ENCODE measurements around the gene PPM1F.
"Not testable (repeated sequence)": the region's sequence is repeated elsewhere in the genome, so short reads cannot be mapped to it uniquely, and the experiment has no call there.

Gene PPM1F

GRCh38 chr22:21889251-21889990, 63.2 kb downstream of the PPM1F start:
- DNase-seq (ENCODE audit: low spot score): no peak

- no peak for DNase-seq (ENCODE audit: low spot score)
Measured at GRCh38 chr22:21887841-21888240, 64.8 kb downstream of the PPM1F start.

- DNase-seq (ENCODE audit: low spot score): not testable (repeated sequence)
Measured at GRCh38 chr22:21883930-21884329, 68.7 kb downstream of the PPM1F start.

- not testable (repeated sequence) for DNase-seq (ENCODE audit: low spot score)
Measured at GRCh38 chr22:21882754-21883333, 69.8 kb downstream of the PPM1F start.

- no peak for DNase-seq (ENCODE audit: low spot score)
Measured at GRCh38 chr22:21881841-21882753, 70.6 kb downstream of the PPM1F start.

- peak; percentile 68 for DNase-seq (ENCODE audit: low spot score)
Measured at GRCh38 chr22:21876486-21877176, 76.0 kb downstream of the PPM1F start.

- DNase-seq (ENCODE audit: low spot score): not testable (repeated sequence)
Measured at GRCh38 chr22:21874953-21875352, 77.7 kb downstream of the PPM1F start.

- DNase-seq (ENCODE audit: low spot score): no peak
Measured at GRCh38 chr22:21873619-21874018, 79.0 kb downstream of the PPM1F start.

GRCh38 chr22:21872741-21873140, 79.9 kb downstream of the PPM1F start:
- not testable (repeated sequence) for DNase-seq (ENCODE audit: low spot score)

All from RKO (cell line).